Right atrium auricular region (tissue), 2 donors: ENCODE data around the gene TCEAL5. TPM values are rescaled to one million over a fixed set of nuclear protein-coding genes. Genes with fewer than 3 reads are reported as not detected.
A peak's percentile ranks its signal among the peaks of the same experiment; 100 is the strongest.

Experiments used
- DNase-seq: peaks from one replicate; pipeline ENCODE4 v3.0.0-alpha.2; 2019; ENCODE audit warnings: low spot score
- H3K27ac ChIP-seq, 2 donors: fragments of 200-600 bp; sonication (generic); 1 replicate in 1 of 2; 2 replicates in 1 of 2; pipeline ENCODE4 v1.5.1; 2016 to 2019
- H3K27me3 ChIP-seq, 2 donors: fragments of 200-600 bp; sonication (generic); one replicate each; pipeline versions ENCODE4 v1.5.1 to v1.6.0; 2017 to 2019
- H3K36me3 ChIP-seq: fragments of 200-600 bp; sonication (generic); one replicate; pipeline ENCODE4 v1.5.1; 2016
- H3K4me1 ChIP-seq, 2 donors: fragments of 200-600 bp; sonication (generic); one replicate each; pipeline versions ENCODE4 v1.5.1 to v1.6.0; 2017 to 2019
- H3K4me3 ChIP-seq, 2 donors: fragments of 200-600 bp; sonication (generic); 1 replicate in 1 of 2; 2 replicates in 1 of 2; pipeline ENCODE4 v1.5.1; 2017 to 2019; ENCODE audit warnings: mild to moderate bottlenecking in 1 of 2, moderate library complexity in 1 of 2
- H3K9me3 ChIP-seq, 2 donors: fragments of 200-600 bp; sonication (generic); one replicate each; pipeline ENCODE4 v1.5.1; 2019
- total RNA-seq, 2 donors: library from RNA; depleted of rRNA; stranded (reverse); fragments of >200 nt; gene quantifications; one replicate each; pipeline ENCODE4 v1.1.0, GENCODE V29; 2016
- TF ChIP-seq, protein P1 (sequence below), 2 donors: fragments of 200-600 bp; sonication (generic); IDR thresholded peaks; one replicate each; pipeline ENCODE4 v1.5.1; 2019; ENCODE audit warnings: antibody characterized with exemption in 2 of 2

The TCEAL5 gene
- total RNA-seq, 2 donors from 2014 or later = 0.47 TPM; not detected in 1

DNA sequence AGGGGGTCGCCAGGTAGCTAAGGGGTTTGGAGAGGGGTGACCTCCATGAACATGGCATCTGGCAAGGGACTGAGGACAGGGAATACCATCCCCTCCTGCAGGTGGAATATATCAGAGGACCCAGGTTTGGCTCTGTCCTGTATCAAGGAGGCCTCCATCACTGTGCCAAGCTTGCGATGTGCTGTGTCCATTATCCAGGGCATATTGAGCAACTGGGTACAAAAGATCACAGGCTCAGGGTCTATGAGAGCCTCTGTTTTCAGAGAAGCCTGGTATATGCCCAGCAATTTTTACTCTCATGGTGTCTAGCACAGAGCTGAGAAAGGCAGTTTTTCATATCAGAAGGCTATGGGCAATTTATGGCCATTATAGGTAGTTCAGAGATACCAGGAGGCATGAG lies 16.6 kb upstream of the TCEAL5 start:
- TF ChIP-seq, protein P1, sequence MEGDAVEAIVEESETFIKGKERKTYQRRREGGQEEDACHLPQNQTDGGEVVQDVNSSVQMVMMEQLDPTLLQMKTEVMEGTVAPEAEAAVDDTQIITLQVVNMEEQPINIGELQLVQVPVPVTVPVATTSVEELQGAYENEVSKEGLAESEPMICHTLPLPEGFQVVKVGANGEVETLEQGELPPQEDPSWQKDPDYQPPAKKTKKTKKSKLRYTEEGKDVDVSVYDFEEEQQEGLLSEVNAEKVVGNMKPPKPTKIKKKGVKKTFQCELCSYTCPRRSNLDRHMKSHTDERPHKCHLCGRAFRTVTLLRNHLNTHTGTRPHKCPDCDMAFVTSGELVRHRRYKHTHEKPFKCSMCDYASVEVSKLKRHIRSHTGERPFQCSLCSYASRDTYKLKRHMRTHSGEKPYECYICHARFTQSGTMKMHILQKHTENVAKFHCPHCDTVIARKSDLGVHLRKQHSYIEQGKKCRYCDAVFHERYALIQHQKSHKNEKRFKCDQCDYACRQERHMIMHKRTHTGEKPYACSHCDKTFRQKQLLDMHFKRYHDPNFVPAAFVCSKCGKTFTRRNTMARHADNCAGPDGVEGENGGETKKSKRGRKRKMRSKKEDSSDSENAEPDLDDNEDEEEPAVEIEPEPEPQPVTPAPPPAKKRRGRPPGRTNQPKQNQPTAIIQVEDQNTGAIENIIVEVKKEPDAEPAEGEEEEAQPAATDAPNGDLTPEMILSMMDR (IDR thresholded peaks at IDR 0.05) = no peak
- no peaks in the 10 kb centered on the region for H3K36me3 ChIP-seq
- H3K27ac ChIP-seq = no peak overlapping the region
- peaks cover 0 to 18% of the 10 kb centered on the region in 2 donors for H3K9me3 ChIP-seq
- DNase-seq = no peak
- H3K4me1 ChIP-seq = no peaks in the 10 kb centered on the region
- H3K27me3 ChIP-seq = no peaks in the 10 kb centered on the region
- H3K4me3 ChIP-seq = no peak overlapping the region

- Histone ChIP-seq H3K36me3 (no peaks in the 10 kb centered on the region), H3K27ac (no peak overlapping the region), H3K4me3 (no peak overlapping the region), H3K4me1 (no peaks in the 10 kb centered on the region), H3K27me3 (no peaks in the 10 kb centered on the region), H3K9me3 (no peaks in the 10 kb centered on the region)
- DNase-seq = no peak
- TF ChIP-seq, protein P1 (IDR thresholded peaks at IDR 0.05) = no peak
Observed at GRCh38 chrX:103279624-103280023, 3.1 kb upstream of the TCEAL5 start.

- peak overlapping the region in 1 of 2 donors; percentile 26 for H3K4me3 ChIP-seq
- no peaks in the 10 kb centered on the region for H3K27me3 ChIP-seq
- DNase-seq = no peak
- H3K9me3 ChIP-seq = no peaks in the 10 kb centered on the region
- H3K27ac ChIP-seq = no peak overlapping the region
- H3K4me1 ChIP-seq = no peaks in the 10 kb centered on the region
- H3K36me3 ChIP-seq = no peaks in the 10 kb centered on the region
- TF ChIP-seq, protein P1 (IDR thresholded peaks at IDR 0.05) = no peak
Observed at GRCh38 chrX:103275947-103276567, 493 bp downstream of the TCEAL5 start.

DNA sequence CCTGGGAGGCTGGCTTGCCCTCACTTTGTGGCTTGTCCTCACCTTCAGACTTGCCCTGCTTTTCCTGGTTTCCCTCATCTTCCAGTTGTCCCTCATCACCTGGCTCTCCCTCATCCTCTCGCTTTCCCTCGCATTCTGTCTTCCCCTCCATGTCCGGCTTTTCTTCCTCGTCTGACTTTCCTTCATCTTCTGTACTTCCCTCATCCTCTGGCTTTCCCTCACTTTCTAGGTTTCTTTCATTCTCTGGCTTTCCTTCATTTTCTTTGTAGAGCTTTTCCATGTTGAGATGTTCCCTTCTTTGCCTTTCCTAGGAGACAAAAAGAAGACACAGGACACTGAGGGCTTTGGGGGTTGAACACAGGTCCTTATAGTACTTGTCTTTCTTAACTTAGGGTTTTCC lies 2.3 kb downstream of the TCEAL5 start:
- no peak for DNase-seq
- TF ChIP-seq, protein P1 (IDR thresholded peaks at IDR 0.05) = no peak
- no peak overlapping the region for H3K4me3 ChIP-seq
- no peaks in the 10 kb centered on the region for H3K4me1 ChIP-seq
- H3K27me3 ChIP-seq = no peaks in the 10 kb centered on the region
- no peaks in the 10 kb centered on the region for H3K36me3 ChIP-seq
- no peaks in the 10 kb centered on the region for H3K9me3 ChIP-seq
- H3K27ac ChIP-seq = no peak overlapping the region

GRCh38 chrX:103258275-103258674 lies 18.3 kb downstream of the TCEAL5 start:
- no peaks in the 10 kb centered on the region for H3K27me3 ChIP-seq
- H3K9me3 ChIP-seq = no peaks in the 10 kb centered on the region
- no peak overlapping the region for H3K27ac ChIP-seq
- no peak for DNase-seq
- TF ChIP-seq, protein P1 (IDR thresholded peaks at IDR 0.05) = no peak
- no peaks in the 10 kb centered on the region for H3K36me3 ChIP-seq
- H3K4me3 ChIP-seq = no peak overlapping the region
- H3K4me1 ChIP-seq = peaks cover 0 to under 1% of the 10 kb centered on the region in 2 donors

DNA sequence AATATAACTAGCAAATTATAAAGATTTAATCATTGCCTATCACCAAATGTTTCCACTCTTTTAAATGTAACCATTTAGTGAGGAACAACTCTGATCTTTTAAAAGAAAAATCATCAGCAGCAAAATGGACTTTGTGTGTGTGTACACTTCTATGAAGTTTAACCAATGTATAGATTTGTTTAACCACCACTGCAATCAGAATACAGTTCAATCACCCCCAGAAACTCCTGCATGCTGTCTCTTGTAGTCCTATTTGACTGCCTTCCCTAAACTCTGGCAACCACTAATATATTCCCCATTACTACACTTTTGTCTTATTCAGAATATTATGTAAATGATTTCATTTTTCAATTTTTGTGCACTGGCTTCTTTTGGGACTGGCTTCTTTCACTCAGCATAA lies 19.9 kb downstream of the TCEAL5 start:
- H3K27ac ChIP-seq = no peak overlapping the region
- TF ChIP-seq, protein P1 (IDR thresholded peaks at IDR 0.05) = no peak
- no peak for DNase-seq
- no peak overlapping the region for H3K4me3 ChIP-seq
- H3K4me1 ChIP-seq = peaks cover 0 to 10% of the 10 kb centered on the region in 2 donors
- H3K36me3 ChIP-seq = no peaks in the 10 kb centered on the region
- H3K27me3 ChIP-seq = no peaks in the 10 kb centered on the region
- no peaks in the 10 kb centered on the region for H3K9me3 ChIP-seq
